ENCODE data around the gene AKAP13. TPM values are rescaled to one million over a fixed set of nuclear protein-coding genes. Genes with fewer than 3 reads are reported as not detected.

Gene AKAP13
- polyA plus RNA-seq, 3 donors: 47.9 to 99.7 (median 92.6) TPM

GRCh38 chr15:85627213-85627935 is 247.0 kb downstream of the AKAP13 start:
- H3K9ac ChIP-seq (ENCODE audit: insufficient read depth, low read length, poor library complexity, severe bottlenecking): no peak overlapping the region
- peaks cover 97% of the 10 kb centered on the region for H3K79me2 ChIP-seq (ENCODE audit: insufficient read depth, low read length)
- H3K4me3 ChIP-seq (replicated peaks in 1 of 3; ENCODE audit: low read depth in 2 of 3, low read length in 3 of 3): no peak overlapping the region
- H3K4me1 ChIP-seq (ENCODE audit: control insufficient read depth in 1 of 2, insufficient read depth in 2 of 2, low read length in 2 of 2): peaks cover 75% of the 10 kb centered on the region in 2 donors
- peaks cover 54 to 66% of the 10 kb centered on the region in 2 donors for H3K36me3 Mint-ChIP-seq
- H3K27me3 Mint-ChIP-seq (ENCODE audit: low read depth in 3 of 3): no peaks in the 10 kb centered on the region
- peak overlapping the region in 4 of 7 donors; percentile 10 to 71 (median 39) for H3K27ac Mint-ChIP-seq
- H3K4me3 Mint-ChIP-seq: no peak overlapping the region
- H4K20me1 ChIP-seq (ENCODE audit: insufficient read depth, low read length): peaks cover 100% of the 10 kb centered on the region
- no peak for TF ChIP-seq CTCF (IDR thresholded peaks at IDR 0.05)
- 92% methylated on average over 6 of the region's 6 CpGs for whole genome bisulfite sequencing (ENCODE audit: insufficient coverage)
- no peak for DNase-seq
- no peak overlapping the region for H2AFZ ChIP-seq (ENCODE audit: insufficient read depth, low read depth, low read length, poor library complexity, severe bottlenecking)
- H3K9me3 ChIP-seq (replicated peaks in 1 of 2; ENCODE audit: control insufficient read depth in 1 of 2, insufficient read depth in 1 of 2, low read length in 2 of 2): no peaks in the 10 kb centered on the region
- intact Hi-C loops (cut with micrococcal nuclease): loop anchor here in 1 of 2 donors (10.0 kb wide), 1 partner anchor 143 kb away; no protein-coding TSS in a partner anchor
- peaks cover 0 to 1% (median 0%) of the 10 kb centered on the region in 7 donors for H3K9me3 Mint-ChIP-seq
- H3K27me3 ChIP-seq (ENCODE audit: control insufficient read depth in 2 of 2, insufficient read depth in 2 of 2, low read length in 2 of 2): no peaks in the 10 kb centered on the region
- peaks cover 29 to 56% of the 10 kb centered on the region in 2 donors for H3K36me3 ChIP-seq (replicated peaks in 1 of 2; ENCODE audit: control insufficient read depth in 1 of 2, insufficient read depth in 2 of 2, low read length in 2 of 2)
- no peak overlapping the region for H3K4me2 ChIP-seq (replicated peaks; ENCODE audit: extremely low read depth, low read length, poor library complexity, severe bottlenecking)
- peaks cover 87% of the 10 kb centered on the region for H3K4me1 Mint-ChIP-seq
- H3K27ac ChIP-seq (ENCODE audit: low read depth in 1 of 2, low read length in 2 of 2): peak overlapping the region in 1 of 2 donors; percentile 72

- Histone ChIP-seq H4K20me1 (ENCODE audit: insufficient read depth, low read length) (peaks cover 100% of the 10 kb centered on the region), H3K36me3 (replicated peaks in 1 of 2; ENCODE audit: control insufficient read depth in 1 of 2, insufficient read depth in 2 of 2, low read length in 2 of 2) (peaks cover 38 to 67% of the 10 kb centered on the region in 2 donors), H3K4me3 (replicated peaks in 1 of 3; ENCODE audit: low read depth in 2 of 3, low read length in 3 of 3) (no peak overlapping the region), H3K27ac (ENCODE audit: low read depth in 1 of 2, low read length in 2 of 2) (peak overlapping the region in 1 of 2 donors; percentile 72), H3K9ac (ENCODE audit: insufficient read depth, low read length, poor library complexity, severe bottlenecking) (no peak overlapping the region), H3K79me2 (ENCODE audit: insufficient read depth, low read length) (peaks cover 100% of the 10 kb centered on the region), H3K27me3 (ENCODE audit: control insufficient read depth in 2 of 2, insufficient read depth in 2 of 2, low read length in 2 of 2) (no peaks in the 10 kb centered on the region), H3K4me1 (ENCODE audit: control insufficient read depth in 1 of 2, insufficient read depth in 2 of 2, low read length in 2 of 2) (peaks cover 46 to 54% of the 10 kb centered on the region in 2 donors), H2AFZ (ENCODE audit: insufficient read depth, low read depth, low read length, poor library complexity, severe bottlenecking) (no peak overlapping the region), H3K9me3 (replicated peaks in 1 of 2; ENCODE audit: control insufficient read depth in 1 of 2, insufficient read depth in 1 of 2, low read length in 2 of 2) (no peaks in the 10 kb centered on the region), H3K4me2 (replicated peaks; ENCODE audit: extremely low read depth, low read length, poor library complexity, severe bottlenecking) (no peak overlapping the region)
- Mint-ChIP-seq H3K36me3 (peaks cover 47 to 68% of the 10 kb centered on the region in 2 donors), H3K27ac (peak overlapping the region in 6 of 7 donors; percentile 58 to 95 (median 81)), H3K27me3 (ENCODE audit: low read depth in 3 of 3) (no peaks in the 10 kb centered on the region), H3K4me3 (no peak overlapping the region), H3K4me1 (peaks cover 63% of the 10 kb centered on the region), H3K9me3 (peaks cover 0 to 1% (median 0%) of the 10 kb centered on the region in 7 donors)
- 93% methylated on average over 2 of the region's 4 CpGs for WGBS (ENCODE audit: insufficient coverage)
- no peak for TF ChIP-seq CTCF (IDR thresholded peaks at IDR 0.05)
- intact Hi-C loops (cut with micrococcal nuclease): no loop called here
- no peak for DNase-seq
Observed at GRCh38 chr15:85630311-85630710, 249.9 kb downstream of the AKAP13 start.
